AG10803 (cell line): ENCODE results near the gene GNGT2.
"Not testable (repeated sequence)": the region's sequence is repeated elsewhere in the genome, so short reads cannot be mapped to it uniquely, and the experiment has no call there.

Experiments used
- DNase-seq: peaks from one replicate; pipeline ENCODE4 v3.0.0; 2010; ENCODE audit warnings: low read depth
- H3K4me3 ChIP-seq: 2 replicates; pipeline ENCODE4 v1.5.1; 2011; ENCODE audit warnings: mild to moderate bottlenecking, low read length, control low read depth
- CTCF ChIP-seq: conservative IDR thresholded peaks from 2 replicates; pipeline ENCODE4 v1.5.1; 2011; ENCODE audit warnings: mild to moderate bottlenecking, low read length, control low read depth, inconsistent platforms

GNGT2 gene

GRCh38 chr17:49183341-49183740 is 27.0 kb downstream of the GNGT2 start:
- no peak overlapping the region for H3K4me3 ChIP-seq
- no peak for TF ChIP-seq CTCF
- no peak for DNase-seq

GRCh38 chr17:49180998-49181635 is 29.3 kb downstream of the GNGT2 start:
- H3K4me3 ChIP-seq = no peak overlapping the region
- DNase-seq = no peak
- no peak for TF ChIP-seq CTCF

GRCh38 chr17:49180303-49180702 is 30.1 kb downstream of the GNGT2 start:
- peak; percentile 88 for TF ChIP-seq CTCF
- DNase-seq = peak; percentile 56
- no peak overlapping the region for H3K4me3 ChIP-seq

- DNase-seq, H3K4me3 ChIP-seq: not testable (repeated sequence)
Measured at GRCh38 chr17:49175978-49176377, 34.4 kb downstream of the GNGT2 start.

- DNase-seq, H3K4me3 ChIP-seq: not testable (repeated sequence)
Measured at GRCh38 chr17:49170711-49171110, 39.7 kb downstream of the GNGT2 start.

- DNase-seq = no peak
- TF ChIP-seq CTCF = no peak
- H3K4me3 ChIP-seq = no peak overlapping the region
Measured at GRCh38 chr17:49170216-49170615, 40.2 kb downstream of the GNGT2 start.

GRCh38 chr17:49168706-49169105 is 41.7 kb downstream of the GNGT2 start:
- DNase-seq = no peak
- no peak overlapping the region for H3K4me3 ChIP-seq
- no peak for TF ChIP-seq CTCF

- no peak overlapping the region for H3K4me3 ChIP-seq
- no peak for DNase-seq
- TF ChIP-seq CTCF = no peak
Measured at GRCh38 chr17:49165143-49165542, 45.2 kb downstream of the GNGT2 start.
